ENCODE results near the gene MFSD8. TPM values are rescaled to one million over a fixed set of nuclear protein-coding genes. Genes with fewer than 3 reads are reported as not detected.
A peak's percentile ranks its signal among the peaks of the same experiment; 100 is the strongest.

Gene MFSD8
- total and polyA plus RNA-seq, 2 of the 8 experiments (the other 6 are each of a cell fraction or from before 2014, with no cell fraction given) = 9.2 to 15.8 TPM

DNA sequence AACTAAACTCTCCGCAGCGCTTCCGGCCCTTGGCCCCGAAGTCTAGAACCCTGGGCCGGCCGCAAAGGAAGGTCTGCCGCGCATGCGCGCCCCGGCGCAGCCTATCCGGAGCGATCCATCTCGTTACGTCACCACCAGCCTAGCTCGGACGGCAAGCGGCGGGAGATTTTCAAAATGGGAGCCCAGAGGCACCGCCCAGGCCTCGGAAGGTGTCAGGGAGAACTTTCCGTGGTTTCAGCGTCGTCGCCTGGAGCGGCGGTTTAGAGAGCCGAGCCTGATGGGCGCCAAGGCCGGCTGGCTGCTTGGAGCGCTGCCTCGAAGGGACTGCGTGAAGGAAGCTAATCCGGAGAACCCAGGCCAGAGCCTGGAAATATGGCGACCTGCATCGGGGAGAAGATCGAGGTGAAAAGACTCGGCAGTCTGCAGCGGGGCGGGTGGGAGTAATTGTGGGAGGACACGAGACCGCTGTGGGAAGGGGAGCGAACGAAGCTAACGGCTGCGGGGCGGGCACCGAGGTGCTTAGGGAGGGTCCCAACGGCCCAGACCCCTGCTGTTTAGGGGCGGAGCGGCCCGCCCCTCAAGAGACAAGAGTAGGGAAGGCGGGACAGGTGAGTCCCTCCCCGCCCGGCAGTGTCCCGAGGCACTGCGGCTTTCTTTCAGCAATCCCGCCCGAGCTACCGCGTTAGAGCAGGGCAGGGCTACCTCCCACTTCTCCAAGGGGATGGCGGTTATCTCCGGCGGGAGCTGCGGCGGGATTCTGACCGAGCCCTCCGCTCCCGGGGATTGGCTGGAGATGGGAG, 84.0 kb downstream of the MFSD8 start, which contains the start of gene PLK4 (continued):
- TF ChIP-seq HDAC2 (IDR thresholded peaks at IDR 0.05; ENCODE audit: borderline replicate concordance in 1 of 2, low read depth in 2 of 2, low read length in 2 of 2) = 0 out of 4 replicates have a peak, but pooled peaks of 1 of the 2 experiments have one; percentile 8
- TF ChIP-seq MAFK (IDR thresholded peaks at IDR 0.05; ENCODE audit: low read depth, low read length) = no peak
- TF ChIP-seq, protein P1, sequence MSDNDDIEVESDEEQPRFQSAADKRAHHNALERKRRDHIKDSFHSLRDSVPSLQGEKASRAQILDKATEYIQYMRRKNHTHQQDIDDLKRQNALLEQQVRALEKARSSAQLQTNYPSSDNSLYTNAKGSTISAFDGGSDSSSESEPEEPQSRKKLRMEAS (IDR thresholded peaks at IDR 0.05) = peak; percentile 9; the same call in 1 of the 2 replicates
- TF ChIP-seq TAF7 (optimal IDR thresholded peaks at IDR 0.05; ENCODE audit: borderline replicate concordance, low read depth, low read length) = peak; percentile 90
- TF ChIP-seq SIX5 (IDR thresholded peaks at IDR 0.05; ENCODE audit: low read depth, low read length) = no peak
- TF ChIP-seq POLR2A (IDR thresholded peaks at IDR 0.05; ENCODE audit: control extremely low read depth in 1 of 2, low read depth in 2 of 2, low read length in 2 of 2) = peak; percentile 92 to 95
- TF ChIP-seq BACH1 (IDR thresholded peaks at IDR 0.05; ENCODE audit: low read length) = no peak
- peak; percentile 96 for TF ChIP-seq NRF1 (IDR thresholded peaks at IDR 0.05; ENCODE audit: low read depth, low read length)
- no peak; the same call in 1 of the 2 replicates for TF ChIP-seq GTF2F1 (IDR thresholded peaks at IDR 0.05; ENCODE audit: borderline replicate concordance, low read depth, low read length)
- TF ChIP-seq CEBPB (IDR thresholded peaks at IDR 0.05; ENCODE audit: low read depth, low read length) = peak; percentile 53
- peak; percentile 56 for TF ChIP-seq BRCA1 (IDR thresholded peaks at IDR 0.05; ENCODE audit: low read depth, low read length)
- no peak for TF ChIP-seq RAD21 (IDR thresholded peaks at IDR 0.05 in 1 of 2, conservative IDR thresholded peaks at IDR 0.05 in 1 of 2; ENCODE audit: low read depth in 2 of 2, low read length in 2 of 2)
- TF ChIP-seq CBX8 (IDR thresholded peaks at IDR 0.05; ENCODE audit: borderline replicate concordance, low read depth, low read length) = no peak
- no peak for TF ChIP-seq RFX5 (IDR thresholded peaks at IDR 0.05; ENCODE audit: borderline replicate concordance, low read depth, low read length)
- TF ChIP-seq, protein P2, sequence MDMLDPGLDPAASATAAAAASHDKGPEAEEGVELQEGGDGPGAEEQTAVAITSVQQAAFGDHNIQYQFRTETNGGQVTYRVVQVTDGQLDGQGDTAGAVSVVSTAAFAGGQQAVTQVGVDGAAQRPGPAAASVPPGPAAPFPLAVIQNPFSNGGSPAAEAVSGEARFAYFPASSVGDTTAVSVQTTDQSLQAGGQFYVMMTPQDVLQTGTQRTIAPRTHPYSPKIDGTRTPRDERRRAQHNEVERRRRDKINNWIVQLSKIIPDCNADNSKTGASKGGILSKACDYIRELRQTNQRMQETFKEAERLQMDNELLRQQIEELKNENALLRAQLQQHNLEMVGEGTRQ (IDR thresholded peaks at IDR 0.05; ENCODE audit: low read length) = no peak
- peak; percentile 69 for TF ChIP-seq SAP30 (IDR thresholded peaks at IDR 0.05; ENCODE audit: insufficient read depth, insufficient replicate concordance, low read length)
- peak; percentile 92 for TF ChIP-seq POLR2AphosphoS5 (IDR thresholded peaks at IDR 0.05; ENCODE audit: low read depth, low read length)

All from H1 (cell line).